ENCODE data around the gene C2orf69.

- TF ChIP-seq CTCF (conservative IDR thresholded peaks at IDR 0.05; ENCODE audit: low read depth, low read length) (no peak), EZH2 (IDR thresholded peaks at IDR 0.05; ENCODE audit: borderline replicate concordance, low read depth, low read length, poor library complexity, severe bottlenecking) (no peak)
Measured at GRCh38 chr2:199911877-199912161, 726 bp downstream of the C2orf69 start.
